ENCODE results near the gene MDM1. TPM values are rescaled to one million over a fixed set of nuclear protein-coding genes. Genes with fewer than 3 reads are reported as not detected.

The MDM1 gene
- total RNA-seq, 4 donors from 2014 or later, result 8.2 to 23.5 (median 13.4) TPM

- in situ Hi-C loops (cut with MboI; ENCODE audit: low pct_ligation_motif_present in 1 of 4, low pct_unique_long_range_greater_than_20kb in 1 of 4, low sequenced_read_pairs in 3 of 4), result loop anchor here (25.0 kb wide), 3 partner anchors 100 to 325 kb away; partner anchors contain the start of genes NUP107 (in 3 of the 4) and RAP1B (in 1 of the 4)
- no peak overlapping the region for H3K27ac ChIP-seq
- DNase-seq, result no peak
- H3K4me1 ChIP-seq, result peaks cover 7 to 36% (median 15%) of the 10 kb centered on the region in 4 donors
- no peaks in the 10 kb centered on the region for H3K9me3 ChIP-seq
- intact Hi-C loops (cut with DNase I; ENCODE audit: low total_unique reads), result loop anchor here (10.0 kb wide), 1 partner anchor 253 kb away; the partner anchor contains the start of gene RAP1B
- H3K36me3 ChIP-seq, result no peaks in the 10 kb centered on the region
- no peaks in the 10 kb centered on the region for H3K27me3 ChIP-seq
- no peak overlapping the region for H3K4me3 ChIP-seq
- TF ChIP-seq POLR2A (IDR thresholded peaks at IDR 0.05) (no peak), EP300 (IDR thresholded peaks at IDR 0.05; ENCODE audit: low read depth) (no peak), CTCF (IDR thresholded peaks at IDR 0.05) (no peak), POLR2AphosphoS5 (IDR thresholded peaks at IDR 0.05) (no peak)
Observed at GRCh38 chr12:68361953-68362352, 29.8 kb upstream of the MDM1 start.

- Histone ChIP-seq H3K36me3 (no peaks in the 10 kb centered on the region), H3K4me1 (peaks cover 4 to 21% (median 7%) of the 10 kb centered on the region in 4 donors), H3K9me3 (no peaks in the 10 kb centered on the region), H3K4me3 (no peak overlapping the region), H3K27me3 (no peaks in the 10 kb centered on the region), H3K27ac (peak overlapping the region in 2 of 4 donors; percentile 15 to 64)
- in situ Hi-C loops (cut with MboI; ENCODE audit: low pct_ligation_motif_present in 1 of 4, low pct_unique_long_range_greater_than_20kb in 1 of 4, low sequenced_read_pairs in 3 of 4), result loop anchor here (10.0 to 25.0 kb wide), 4 partner anchors 103 to 328 kb away; partner anchors contain the start of genes NUP107 (in 3 of the 4) and RAP1B (in 1 of the 4)
- DNase-seq, result no peak
- intact Hi-C loops (cut with DNase I; ENCODE audit: low total_unique reads), result loop anchor here (10.0 kb wide), 2 partner anchors 255 to 325 kb away; partner anchors contain the start of genes NUP107 and RAP1B
- TF ChIP-seq CTCF (IDR thresholded peaks at IDR 0.05) (no peak), POLR2AphosphoS5 (IDR thresholded peaks at IDR 0.05) (no peak), POLR2A (IDR thresholded peaks at IDR 0.05) (no peak), EP300 (IDR thresholded peaks at IDR 0.05; ENCODE audit: low read depth) (no peak)
Observed at GRCh38 chr12:68359674-68360073, 27.5 kb upstream of the MDM1 start.

GRCh38 chr12:68358532-68359485 lies 26.6 kb upstream of the MDM1 start:
- intact Hi-C loops (cut with DNase I; ENCODE audit: low total_unique reads), result loop anchor here (10.0 kb wide), 1 partner anchor 326 kb away; the partner anchor contains the start of gene NUP107
- 31 to 45% methylated on average over 4 to 10 of the region's 10 CpGs for WGBS, 2 donors (ENCODE audit: low coverage in 1 of 2)
- in situ Hi-C loops (cut with MboI; ENCODE audit: low pct_ligation_motif_present in 1 of 4, low pct_unique_long_range_greater_than_20kb in 1 of 4, low sequenced_read_pairs in 3 of 4), result loop anchor here (10.0 to 25.0 kb wide), 4 partner anchors 103 to 328 kb away; partner anchors contain the start of genes NUP107 (in 3 of the 4) and RAP1B (in 1 of the 4)
- Histone ChIP-seq H3K36me3 (no peaks in the 10 kb centered on the region), H3K9me3 (no peaks in the 10 kb centered on the region), H3K27me3 (no peaks in the 10 kb centered on the region), H3K4me1 (peaks cover 0 to 14% (median 7%) of the 10 kb centered on the region in 4 donors), H3K27ac (peak overlapping the region; percentile 11 to 64 (median 30)), H3K4me3 (no peak overlapping the region)
- TF ChIP-seq POLR2A (IDR thresholded peaks at IDR 0.05), result no peak
- TF ChIP-seq CTCF (IDR thresholded peaks at IDR 0.05), result peak; percentile 63 to 86 (median 67)
- TF ChIP-seq EP300 (IDR thresholded peaks at IDR 0.05; ENCODE audit: low read depth), result no peak
- TF ChIP-seq POLR2AphosphoS5 (IDR thresholded peaks at IDR 0.05), result peak in 1 of 3 donors; percentile 18
- peak; percentile 71 for DNase-seq

GRCh38 chr12:68356986-68357385 lies 24.8 kb upstream of the MDM1 start:
- no peak for DNase-seq
- no peak overlapping the region for H3K27ac ChIP-seq
- in situ Hi-C loops (cut with MboI; ENCODE audit: low pct_ligation_motif_present in 1 of 4, low pct_unique_long_range_greater_than_20kb in 1 of 4, low sequenced_read_pairs in 3 of 4) (loop anchor here (10.0 to 25.0 kb wide), 4 partner anchors 105 to 330 kb away; partner anchors contain the start of genes NUP107 (in 3 of the 4) and RAP1B (in 1 of the 4)), intact Hi-C loops (cut with DNase I; ENCODE audit: low total_unique reads) (loop anchor here (10.0 kb wide), 1 partner anchor 328 kb away; the partner anchor contains the start of gene NUP107)
- peaks cover 0 to 12% (median 7%) of the 10 kb centered on the region in 4 donors for H3K4me1 ChIP-seq
- no peaks in the 10 kb centered on the region for H3K36me3 ChIP-seq
- H3K9me3 ChIP-seq, result no peaks in the 10 kb centered on the region
- no peak overlapping the region for H3K4me3 ChIP-seq
- no peaks in the 10 kb centered on the region for H3K27me3 ChIP-seq
- WGBS, 2 donors (ENCODE audit: low coverage in 1 of 2), result 67 to 74% methylated on average over 1 of the region's 1 CpG
- no peak for TF ChIP-seq POLR2AphosphoS5 (IDR thresholded peaks at IDR 0.05)
- no peak for TF ChIP-seq EP300 (IDR thresholded peaks at IDR 0.05; ENCODE audit: low read depth)
- no peak for TF ChIP-seq CTCF (IDR thresholded peaks at IDR 0.05)
- no peak for TF ChIP-seq POLR2A (IDR thresholded peaks at IDR 0.05)
